Uterus (tissue), 2 donors: ENCODE data around the gene N4BP2L2.

Experiments used
- CTCF ChIP-seq, 4 experiments: fragments of 200-600 bp in 2 of 4; fragments of 450-650 bp in 2 of 4; sonication (generic) in 2 of 4; IDR thresholded peaks; one replicate each; pipeline ENCODE4 v1.5.1; 2016 to 2019; ENCODE audit warnings: antibody characterized with exemption in 4 of 4, mild to moderate bottlenecking in 2 of 4, moderate library complexity in 1 of 4
- POLR2A ChIP-seq, 2 donors: fragments of 450-650 bp; IDR thresholded peaks; one replicate each; pipeline ENCODE4 v1.6.1; 2016; ENCODE audit warnings: antibody characterized with exemption in 2 of 2, mild to moderate bottlenecking in 1 of 2, moderate library complexity in 1 of 2

GRCh38 chr13:32582991-32583390, 44.4 kb upstream of the N4BP2L2 start:
- TF ChIP-seq CTCF (IDR thresholded peaks at IDR 0.05) = no peak
- TF ChIP-seq POLR2A (IDR thresholded peaks at IDR 0.05) = no peak
